Breast epithelium (tissue), 4 donors: ENCODE results near the gene PSTPIP2. TPM values are rescaled to one million over a fixed set of nuclear protein-coding genes. Genes with fewer than 3 reads are reported as not detected.

Experiments used
- DNase-seq, 2 donors: peaks; one replicate each; pipeline ENCODE4 v3.0.0-alpha.2; 2019; ENCODE audit warnings: low spot score in 2 of 2
- H3K27ac ChIP-seq, 2 donors: fragments of 200-600 bp; sonication (generic) in 1 of 2; one replicate each; pipeline ENCODE4 v1.5.1; 2016 to 2019; ENCODE audit warnings: mild to moderate bottlenecking in 1 of 2
- H3K27me3 ChIP-seq, 2 donors: fragments of 200-600 bp; sonication (generic) in 1 of 2; one replicate each; pipeline versions ENCODE4 v1.5.1 to v1.6.0; 2017 to 2019; ENCODE audit warnings: control low read depth in 1 of 2, mild to moderate bottlenecking in 1 of 2
- H3K36me3 ChIP-seq: fragments of 200-600 bp; one replicate; pipeline ENCODE4 v1.5.1; 2019
- H3K4me1 ChIP-seq, 2 donors: fragments of 200-600 bp; sonication (generic); one replicate each; pipeline ENCODE4 v1.5.1; 2016 to 2019; ENCODE audit warnings: control low read depth in 1 of 2
- H3K4me3 ChIP-seq, 3 donors: fragments of 200-600 bp; sonication (generic); 1 replicate in 2 of 3; 2 replicates in 1 of 3; pipeline ENCODE4 v1.5.1; 2016 to 2019; ENCODE audit warnings: mild to moderate bottlenecking in 3 of 3, moderate library complexity in 2 of 3
- H3K9me3 ChIP-seq, 2 donors: fragments of 200-600 bp; sonication (generic) in 1 of 2; one replicate each; pipeline ENCODE4 v1.5.1; 2016 to 2019; ENCODE audit warnings: control low read depth in 1 of 2
- POLR2A ChIP-seq: fragments of 450-650 bp; IDR thresholded peaks from one replicate; pipeline ENCODE4 v1.6.1; 2016; ENCODE audit warnings: antibody characterized with exemption, mild to moderate bottlenecking, moderate library complexity
- POLR2AphosphoS5 ChIP-seq, 3 donors: sonication (generic); formaldehyde crosslinking; IDR thresholded peaks; one replicate each; pipeline ENCODE4 v1.6.1; 2017; ENCODE audit warnings: antibody characterized with exemption in 3 of 3
- intact Hi-C: fragments of 100-400 bp; cut with DNase I; formaldehyde crosslinking; loops from one replicate; pipeline ENCODE4 v1.15.1; 2023; ENCODE audit warnings: low total_unique reads
- total RNA-seq, 3 donors: library from RNA; depleted of rRNA; stranded (reverse); fragments of >200 nt; gene quantifications; one replicate each; pipeline ENCODE4 v1.1.0, GENCODE V29; 2016
- TF ChIP-seq, protein P1 (sequence below), 3 donors: fragments of 450-650 bp; IDR thresholded peaks; one replicate each; pipeline ENCODE4 v1.5.1; 2016 to 2017; ENCODE audit warnings: antibody characterized with exemption in 3 of 3, mild to moderate bottlenecking in 3 of 3, moderate library complexity in 3 of 3

Gene PSTPIP2
- total RNA-seq, 3 donors from 2014 or later, result 6.4 to 22.2 (median 14.7) TPM

DNA sequence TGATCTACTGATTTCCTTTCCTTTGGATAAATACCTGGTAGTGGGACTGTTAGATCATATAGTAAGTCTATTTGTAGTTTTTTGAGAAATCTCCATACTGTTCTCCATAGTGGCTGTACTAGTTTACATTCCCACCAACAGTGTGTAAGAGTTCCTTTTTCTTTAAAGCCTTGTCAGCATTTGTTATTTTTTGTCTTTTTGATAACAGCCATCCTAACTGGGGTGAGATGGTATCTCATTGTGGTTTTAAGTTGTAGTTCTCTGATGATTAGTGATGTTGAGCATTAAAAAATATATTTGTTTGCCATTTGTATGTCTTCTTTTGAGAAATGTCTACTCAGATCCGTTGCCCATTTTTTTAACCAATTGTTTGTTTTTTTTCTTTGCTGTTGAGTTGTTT, 71.0 kb downstream of the PSTPIP2 start:
- intact Hi-C loops, result no loop called here
- Histone ChIP-seq H3K4me1 (no peaks in the 10 kb centered on the region), H3K4me3 (no peak overlapping the region), H3K27me3 (no peaks in the 10 kb centered on the region), H3K9me3 (no peaks in the 10 kb centered on the region), H3K36me3 (no peaks in the 10 kb centered on the region), H3K27ac (no peak overlapping the region)
- no peak for DNase-seq
- TF ChIP-seq POLR2A (no peak), POLR2AphosphoS5 (IDR thresholded peaks at IDR 0.05) (no peak)
- TF ChIP-seq, protein P1, sequence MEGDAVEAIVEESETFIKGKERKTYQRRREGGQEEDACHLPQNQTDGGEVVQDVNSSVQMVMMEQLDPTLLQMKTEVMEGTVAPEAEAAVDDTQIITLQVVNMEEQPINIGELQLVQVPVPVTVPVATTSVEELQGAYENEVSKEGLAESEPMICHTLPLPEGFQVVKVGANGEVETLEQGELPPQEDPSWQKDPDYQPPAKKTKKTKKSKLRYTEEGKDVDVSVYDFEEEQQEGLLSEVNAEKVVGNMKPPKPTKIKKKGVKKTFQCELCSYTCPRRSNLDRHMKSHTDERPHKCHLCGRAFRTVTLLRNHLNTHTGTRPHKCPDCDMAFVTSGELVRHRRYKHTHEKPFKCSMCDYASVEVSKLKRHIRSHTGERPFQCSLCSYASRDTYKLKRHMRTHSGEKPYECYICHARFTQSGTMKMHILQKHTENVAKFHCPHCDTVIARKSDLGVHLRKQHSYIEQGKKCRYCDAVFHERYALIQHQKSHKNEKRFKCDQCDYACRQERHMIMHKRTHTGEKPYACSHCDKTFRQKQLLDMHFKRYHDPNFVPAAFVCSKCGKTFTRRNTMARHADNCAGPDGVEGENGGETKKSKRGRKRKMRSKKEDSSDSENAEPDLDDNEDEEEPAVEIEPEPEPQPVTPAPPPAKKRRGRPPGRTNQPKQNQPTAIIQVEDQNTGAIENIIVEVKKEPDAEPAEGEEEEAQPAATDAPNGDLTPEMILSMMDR (IDR thresholded peaks at IDR 0.05), result no peak

DNA sequence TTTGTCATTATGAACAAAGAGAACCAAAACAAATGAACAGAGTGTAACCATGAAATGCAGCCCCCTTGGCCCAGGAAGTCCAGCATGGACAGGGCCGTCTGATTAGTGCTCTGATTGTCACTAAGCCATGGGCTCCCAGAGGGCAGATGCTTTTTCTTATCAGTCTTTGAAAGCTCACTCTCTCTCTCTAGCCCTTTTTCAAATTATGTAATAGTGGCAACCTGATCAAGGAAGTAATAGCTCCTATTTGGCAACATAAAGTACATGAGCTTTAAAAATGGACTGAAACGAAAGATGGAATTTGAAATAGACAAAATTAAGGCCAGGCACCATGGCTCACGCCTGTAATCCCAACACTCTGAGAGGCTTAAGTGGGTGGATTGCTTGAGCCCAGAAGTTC, 72.5 kb downstream of the PSTPIP2 start:
- DNase-seq, result no peak
- TF ChIP-seq POLR2A (no peak), POLR2AphosphoS5 (IDR thresholded peaks at IDR 0.05) (no peak)
- TF ChIP-seq, protein P1 (IDR thresholded peaks at IDR 0.05), result no peak
- intact Hi-C loops, result no loop called here

DNA sequence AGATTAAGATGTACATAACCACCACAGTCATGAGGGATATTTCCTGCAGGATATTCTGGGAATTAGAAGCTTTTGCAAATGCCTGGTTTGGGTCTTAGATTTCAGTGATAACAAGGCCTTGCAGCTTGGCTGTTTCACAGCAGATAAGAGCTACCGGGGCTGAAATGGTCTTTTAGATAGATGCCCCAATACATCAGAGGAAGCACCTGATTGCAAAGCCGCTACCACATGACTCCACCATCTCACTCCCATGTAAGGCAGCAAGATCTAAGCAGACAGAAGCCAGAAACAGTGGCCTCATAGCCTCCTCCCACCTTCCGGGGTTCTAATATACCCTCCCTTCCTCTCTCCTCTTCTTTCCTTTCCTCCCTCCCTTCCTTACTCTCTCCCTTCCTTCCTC, 73.8 kb downstream of the PSTPIP2 start:
- H3K9me3 ChIP-seq, result no peaks in the 10 kb centered on the region
- DNase-seq, result no peak
- no peaks in the 10 kb centered on the region for H3K27me3 ChIP-seq
- no peak overlapping the region for H3K4me3 ChIP-seq
- H3K36me3 ChIP-seq, result no peaks in the 10 kb centered on the region
- no peak for TF ChIP-seq POLR2AphosphoS5 (IDR thresholded peaks at IDR 0.05)
- no peak for TF ChIP-seq POLR2A
- TF ChIP-seq, protein P1 (IDR thresholded peaks at IDR 0.05), result no peak
- no peak overlapping the region for H3K27ac ChIP-seq
- no peaks in the 10 kb centered on the region for H3K4me1 ChIP-seq
- intact Hi-C loops, result no loop called here

More for the DNA sequence above, 72.5 kb downstream of the PSTPIP2 start:
- no peaks in the 10 kb centered on the region for H3K27me3 ChIP-seq
- H3K36me3 ChIP-seq, result no peaks in the 10 kb centered on the region
- no peaks in the 10 kb centered on the region for H3K9me3 ChIP-seq
- H3K4me1 ChIP-seq, result no peaks in the 10 kb centered on the region
- no peak overlapping the region for H3K4me3 ChIP-seq
- no peak overlapping the region for H3K27ac ChIP-seq

DNA sequence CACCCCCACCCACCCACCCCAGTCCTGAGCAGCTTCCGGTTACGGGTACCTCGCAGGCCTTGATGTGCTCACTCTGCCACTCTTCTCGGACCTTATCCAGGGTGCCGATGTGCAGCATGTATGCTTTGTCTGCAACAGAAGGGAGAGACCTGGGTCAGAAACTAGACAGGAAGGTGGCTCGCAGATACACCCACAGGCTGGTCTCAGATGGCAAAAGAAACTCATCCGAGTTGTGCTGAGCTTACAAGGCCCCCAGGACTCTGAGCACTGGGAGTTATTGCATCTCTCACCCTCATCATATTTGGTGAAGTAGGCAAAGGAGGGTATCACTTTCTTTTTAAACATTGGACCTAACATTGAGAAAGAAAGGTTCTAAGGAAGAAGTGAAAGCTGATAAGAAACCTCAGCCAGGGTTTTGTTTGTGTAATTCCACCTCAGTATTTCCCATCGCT, 74.3 kb downstream of the PSTPIP2 start:
- H3K27me3 ChIP-seq, result no peaks in the 10 kb centered on the region
- no peak for TF ChIP-seq POLR2AphosphoS5 (IDR thresholded peaks at IDR 0.05)
- no peak for TF ChIP-seq POLR2A
- TF ChIP-seq, protein P1 (IDR thresholded peaks at IDR 0.05), result no peak
- DNase-seq, result no peak
- no peaks in the 10 kb centered on the region for H3K4me1 ChIP-seq
- intact Hi-C loops, result no loop called here
- H3K9me3 ChIP-seq, result no peaks in the 10 kb centered on the region
- H3K36me3 ChIP-seq, result no peaks in the 10 kb centered on the region
- no peak overlapping the region for H3K27ac ChIP-seq
- H3K4me3 ChIP-seq, result no peak overlapping the region

DNA sequence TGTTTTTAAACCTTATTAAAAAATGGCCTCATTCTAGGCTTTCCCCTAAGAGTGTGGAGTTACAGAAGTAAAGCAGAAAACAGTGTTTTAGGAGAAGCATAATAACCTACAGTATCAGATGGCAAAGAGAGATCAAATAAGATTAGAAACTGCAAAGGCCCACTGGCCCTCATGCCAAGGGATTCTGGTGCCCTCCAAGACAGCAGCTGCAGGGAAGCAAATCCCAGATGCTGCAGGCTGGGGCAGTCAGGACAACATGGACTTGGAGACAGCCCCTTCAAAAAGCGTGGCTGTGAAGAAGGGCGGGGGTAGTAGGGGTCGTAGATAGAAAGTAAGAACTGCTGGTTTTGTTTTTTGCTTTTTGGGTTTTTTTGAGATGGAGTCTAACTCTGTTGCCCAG, 76.6 kb downstream of the PSTPIP2 start:
- H3K9me3 ChIP-seq, result no peaks in the 10 kb centered on the region
- no peaks in the 10 kb centered on the region for H3K4me1 ChIP-seq
- no peaks in the 10 kb centered on the region for H3K36me3 ChIP-seq
- H3K27me3 ChIP-seq, result no peaks in the 10 kb centered on the region
- no peak overlapping the region for H3K4me3 ChIP-seq
- no peak overlapping the region for H3K27ac ChIP-seq
- TF ChIP-seq POLR2AphosphoS5 (IDR thresholded peaks at IDR 0.05) (no peak), POLR2A (no peak)
- TF ChIP-seq, protein P1 (IDR thresholded peaks at IDR 0.05), result no peak
- DNase-seq, result no peak
- intact Hi-C loops, result no loop called here
